Renal cortex interstitium (tissue), 11 donors: ENCODE data around the gene CRACR2A. TPM values are rescaled to one million over a fixed set of nuclear protein-coding genes. Genes with fewer than 3 reads are reported as not detected.
A peak's percentile ranks its signal among the peaks of the same experiment; 100 is the strongest.

Experiments used
- DNase-seq, 11 donors: peaks; one replicate each; pipeline ENCODE4 v3.0.0-alpha.2; 2013; ENCODE audit warnings: low read depth in 9 of 11, low spot score in 4 of 11; ENCODE audit errors: extremely low read depth in 1 of 11
- polyA plus RNA-seq, 3 donors: library from polyadenylated mRNA; unstranded; fragments of 120-200 nt; gene quantifications; one replicate each; pipeline ENCODE4 v1.2.1, GENCODE V29; 2013; ENCODE audit not compliant: insufficient read length in 3 of 3

Gene CRACR2A
- polyA plus RNA-seq, 3 donors = 1.3 to 2.2 (median 1.5) TPM

DNA sequence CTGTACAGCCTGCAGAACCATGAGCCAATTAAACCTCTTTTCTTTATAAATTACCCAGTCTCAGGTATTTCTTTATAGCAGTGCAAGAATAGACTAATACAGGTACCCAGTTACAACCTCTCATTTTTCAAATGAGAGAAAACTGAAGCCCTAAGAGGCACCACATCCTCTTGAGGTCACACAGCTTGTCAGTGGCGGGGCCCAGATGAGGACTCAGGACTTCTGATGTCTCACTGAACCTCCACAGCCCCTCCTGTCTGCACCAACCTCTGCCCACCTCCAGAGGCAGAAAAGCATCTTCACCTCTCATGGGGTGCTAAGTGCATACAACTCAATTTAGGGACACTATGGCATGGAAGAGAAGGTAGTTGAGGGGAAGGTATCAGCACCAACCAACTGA, 120.7 kb downstream of the CRACR2A start:
- DNase-seq = no peak

- no peak for DNase-seq
Measured at GRCh38 chr12:3631759-3632158, 121.2 kb downstream of the CRACR2A start.

GRCh38 chr12:3631272-3631637, 121.7 kb downstream of the CRACR2A start:
- no peak for DNase-seq

DNA sequence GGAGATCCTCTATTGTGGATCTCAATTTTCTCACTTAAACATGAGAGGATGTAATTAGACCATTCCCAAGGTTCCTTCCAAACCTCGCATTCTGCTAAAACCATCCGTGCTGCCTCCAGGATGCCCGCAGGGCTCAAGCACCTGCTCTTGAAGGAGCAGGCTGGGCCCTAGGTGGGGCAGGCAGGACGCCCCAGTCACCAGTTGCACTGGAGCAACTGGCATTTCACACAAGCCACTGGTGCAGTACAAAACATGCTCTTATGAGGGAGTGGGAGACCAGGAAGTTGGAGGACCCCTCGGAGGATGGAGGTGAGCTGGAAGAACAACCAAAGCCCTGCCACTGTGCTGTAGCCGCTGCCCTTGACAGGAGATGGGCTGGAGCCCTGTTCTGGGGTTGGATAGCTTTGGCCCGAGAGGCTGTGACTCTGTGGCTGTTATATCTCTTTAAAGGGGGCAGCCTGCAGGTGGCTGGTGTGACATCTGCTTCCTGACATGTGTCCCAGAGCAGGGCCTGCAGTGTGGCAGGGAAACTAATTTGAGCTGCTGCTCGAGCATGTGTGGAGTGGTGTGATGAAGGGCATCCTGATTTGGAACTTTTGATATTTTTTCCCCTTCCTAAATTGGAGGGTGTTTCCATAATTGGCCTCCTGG, 122.2 kb downstream of the CRACR2A start:
- DNase-seq = no peak

- no peak for DNase-seq
Measured at GRCh38 chr12:3630111-3630510, 122.8 kb downstream of the CRACR2A start.

DNA sequence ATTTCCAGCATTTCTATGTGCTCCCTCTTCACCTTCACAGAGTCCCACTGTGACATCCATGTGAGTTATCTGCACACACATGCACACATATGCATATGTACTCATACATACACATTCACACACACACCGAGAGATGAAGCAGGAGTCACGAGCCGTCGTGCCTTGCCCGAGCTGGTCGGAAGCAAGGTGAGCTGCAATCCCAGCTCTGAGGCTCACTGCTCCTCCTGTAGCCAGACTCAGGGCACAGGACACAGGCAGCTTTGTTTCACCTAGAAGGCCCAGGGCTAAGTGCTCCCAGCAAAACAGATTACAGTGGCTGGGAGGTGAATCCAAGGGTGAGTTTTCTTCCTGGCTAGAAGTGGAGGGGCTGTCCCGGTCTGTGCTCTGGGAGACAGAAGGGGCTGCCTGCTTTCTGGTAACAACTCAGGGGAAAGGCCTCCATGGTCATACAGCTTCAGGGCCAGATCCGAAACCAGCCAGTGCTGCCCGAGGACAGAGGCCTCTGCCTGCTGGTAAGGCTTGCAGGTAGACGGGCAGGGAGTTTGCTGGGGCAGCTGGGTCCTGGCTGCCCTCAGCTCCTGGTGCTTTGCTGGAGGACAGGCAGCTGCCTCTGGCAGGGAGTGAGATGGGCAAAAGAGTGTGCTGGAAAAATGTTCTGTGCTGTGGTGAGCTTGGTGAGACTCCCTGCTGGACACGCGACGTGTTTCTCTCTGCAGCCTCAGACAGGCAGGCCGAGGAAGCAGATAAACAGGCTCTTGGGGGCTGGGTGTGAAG, 123.7 kb downstream of the CRACR2A start:
- DNase-seq = no peak

- no peak for DNase-seq
Measured at GRCh38 chr12:3628629-3629028, 124.3 kb downstream of the CRACR2A start.

DNA sequence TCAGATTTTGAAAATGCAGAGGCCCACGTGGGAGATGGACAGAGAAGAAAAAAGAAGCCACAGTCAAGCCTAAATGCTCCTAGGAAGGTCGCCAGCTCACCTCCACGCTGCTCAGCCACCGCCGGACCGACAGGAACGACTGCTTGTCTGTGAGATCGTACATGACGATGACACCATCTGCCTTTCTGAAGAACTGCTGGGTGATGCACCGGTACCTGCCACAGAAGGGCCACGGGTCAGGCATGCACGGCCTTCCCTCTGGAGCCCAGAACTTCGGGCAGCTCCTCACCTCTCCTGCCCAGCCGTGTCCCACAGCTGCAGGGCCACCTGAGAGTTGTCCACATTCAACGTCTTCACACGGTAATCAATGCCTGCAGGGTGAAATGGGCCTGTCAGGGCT, 125.6 kb downstream of the CRACR2A start:
- DNase-seq = no peak

DNA sequence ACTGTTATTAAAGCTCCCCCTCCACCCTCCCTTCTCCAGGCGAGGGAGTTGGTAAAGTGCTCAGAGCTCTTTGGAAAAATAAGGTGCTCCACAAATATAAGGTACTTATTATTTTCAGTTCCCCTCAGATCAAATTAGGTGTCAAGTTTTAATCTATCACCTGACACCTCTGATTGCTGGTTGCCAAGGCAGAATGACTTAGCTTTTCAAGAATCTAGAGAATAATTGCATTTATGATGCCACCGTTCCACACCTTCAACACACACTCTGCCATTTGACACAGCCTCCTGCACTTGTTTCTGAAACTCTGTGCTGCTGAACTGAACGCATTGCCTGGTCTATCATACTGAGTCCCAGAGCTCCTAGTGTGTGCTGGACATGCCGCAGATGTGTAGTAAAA, 128.6 kb downstream of the CRACR2A start:
- DNase-seq = no peak

GRCh38 chr12:3622822-3623690, 129.9 kb downstream of the CRACR2A start:
- no peak for DNase-seq

- DNase-seq = no peak
Measured at GRCh38 chr12:3622021-3622821, 130.7 kb downstream of the CRACR2A start.

DNA sequence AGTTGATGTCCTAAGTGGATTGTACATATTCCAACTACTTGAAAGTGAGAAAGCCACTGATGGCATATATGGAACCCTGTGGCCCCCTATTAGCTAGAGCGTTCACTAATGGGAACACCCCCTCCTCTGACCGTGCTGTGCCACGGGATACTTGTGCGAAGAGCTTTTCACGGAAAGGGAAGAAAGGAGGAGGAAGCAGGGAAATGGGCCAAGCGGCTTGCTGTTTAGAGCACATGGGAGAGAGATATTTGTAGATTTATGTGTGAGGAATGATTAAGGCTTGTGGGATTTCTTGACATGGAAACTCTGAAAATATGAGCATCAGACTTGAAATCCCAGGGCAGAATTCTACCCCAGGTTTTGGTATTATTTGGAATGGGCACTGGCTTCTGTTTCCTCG, 132.1 kb downstream of the CRACR2A start:
- DNase-seq = no peak

- no peak for DNase-seq
Measured at GRCh38 chr12:3617565-3617964, 135.3 kb downstream of the CRACR2A start.

DNA sequence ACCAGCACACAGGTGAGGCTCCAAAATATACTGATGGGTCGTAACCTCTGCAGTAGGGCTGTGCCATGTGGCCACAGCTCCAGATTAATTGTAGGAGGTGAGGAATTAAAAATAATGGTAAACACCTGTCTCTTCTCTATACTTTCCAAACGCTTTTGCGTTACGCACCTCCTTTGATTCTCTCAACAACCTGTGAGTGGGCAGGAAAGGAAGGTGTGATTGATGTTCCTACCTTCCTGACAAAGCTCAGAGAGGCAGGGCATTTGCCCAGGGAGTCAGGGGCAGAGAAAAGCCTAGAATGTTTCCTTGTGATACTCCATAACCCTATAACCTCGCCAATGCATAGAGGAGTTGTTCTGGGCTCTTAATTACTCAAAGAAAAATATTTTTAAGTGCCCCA, 137.0 kb downstream of the CRACR2A start:
- no peak for DNase-seq

DNA sequence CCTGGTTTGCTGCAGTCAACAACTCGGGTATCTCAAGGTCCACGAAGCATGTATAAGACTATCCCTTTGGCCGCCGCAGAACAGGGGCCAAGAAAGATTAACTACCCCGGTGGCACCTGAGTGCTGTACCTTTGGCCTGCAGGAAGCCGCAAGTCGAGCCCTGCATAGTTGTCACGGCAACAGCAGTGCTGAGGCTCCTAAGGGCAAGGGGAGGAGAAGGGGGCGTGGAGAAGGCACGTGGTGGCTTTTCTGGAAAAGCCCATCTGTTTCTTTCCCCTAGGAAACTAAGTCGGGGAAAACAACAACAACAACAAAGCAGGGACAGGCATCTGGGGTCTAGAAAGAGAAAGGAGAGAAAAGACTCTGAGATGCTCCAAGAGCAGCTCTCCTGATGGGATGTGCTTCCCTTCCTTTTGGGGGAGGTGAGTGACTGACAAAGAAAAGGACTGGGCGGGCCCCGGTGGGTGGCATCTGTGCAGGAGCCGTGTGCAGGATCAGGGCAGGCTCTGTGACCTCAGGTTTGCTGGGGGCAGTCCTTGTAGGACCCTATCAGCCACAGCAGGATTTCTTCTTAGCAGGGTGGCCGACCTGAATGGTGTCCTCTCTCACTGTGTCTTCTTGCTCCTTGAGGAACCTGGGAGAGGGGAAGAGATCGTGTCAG, 138.0 kb downstream of the CRACR2A start:
- peak in 7 of 11 donors; percentile 15 to 42 (median 28) for DNase-seq

DNA sequence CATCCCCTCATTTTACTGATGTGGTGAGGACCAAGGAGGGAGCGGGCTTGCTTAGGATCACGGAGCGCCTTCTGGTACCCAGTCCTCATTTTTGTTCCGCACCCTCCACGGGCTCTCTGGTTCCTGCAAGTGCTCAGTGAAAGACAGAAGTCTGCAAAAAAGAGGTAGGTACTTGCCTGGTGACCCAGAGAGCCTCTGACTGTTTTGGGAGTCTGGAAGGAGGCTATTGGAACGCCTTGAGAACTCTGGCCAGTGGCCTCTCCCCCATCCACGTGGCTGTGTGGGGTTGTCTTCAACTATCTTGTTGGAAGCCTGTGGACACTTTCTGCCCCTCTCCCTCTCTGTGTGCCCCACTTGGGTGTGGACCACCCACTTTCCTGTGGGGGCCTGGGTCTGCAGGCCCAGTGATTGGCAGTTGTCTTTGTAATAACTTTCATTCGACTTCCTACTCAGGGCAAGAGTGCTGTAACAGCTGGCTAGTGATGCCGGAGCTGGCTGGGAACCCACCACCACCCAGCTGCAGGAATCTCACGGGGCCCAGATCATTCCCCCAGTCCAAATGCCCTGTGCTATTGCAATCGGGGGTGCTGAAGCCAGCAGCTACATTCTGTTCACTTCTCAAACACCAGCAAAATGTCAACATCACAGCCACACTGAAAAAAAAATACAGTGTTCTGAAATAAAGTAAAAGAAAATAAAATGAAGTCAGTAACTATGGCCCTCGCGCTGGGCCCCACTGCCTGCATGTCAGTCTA, 139.1 kb downstream of the CRACR2A start:
- DNase-seq = no peak

DNA sequence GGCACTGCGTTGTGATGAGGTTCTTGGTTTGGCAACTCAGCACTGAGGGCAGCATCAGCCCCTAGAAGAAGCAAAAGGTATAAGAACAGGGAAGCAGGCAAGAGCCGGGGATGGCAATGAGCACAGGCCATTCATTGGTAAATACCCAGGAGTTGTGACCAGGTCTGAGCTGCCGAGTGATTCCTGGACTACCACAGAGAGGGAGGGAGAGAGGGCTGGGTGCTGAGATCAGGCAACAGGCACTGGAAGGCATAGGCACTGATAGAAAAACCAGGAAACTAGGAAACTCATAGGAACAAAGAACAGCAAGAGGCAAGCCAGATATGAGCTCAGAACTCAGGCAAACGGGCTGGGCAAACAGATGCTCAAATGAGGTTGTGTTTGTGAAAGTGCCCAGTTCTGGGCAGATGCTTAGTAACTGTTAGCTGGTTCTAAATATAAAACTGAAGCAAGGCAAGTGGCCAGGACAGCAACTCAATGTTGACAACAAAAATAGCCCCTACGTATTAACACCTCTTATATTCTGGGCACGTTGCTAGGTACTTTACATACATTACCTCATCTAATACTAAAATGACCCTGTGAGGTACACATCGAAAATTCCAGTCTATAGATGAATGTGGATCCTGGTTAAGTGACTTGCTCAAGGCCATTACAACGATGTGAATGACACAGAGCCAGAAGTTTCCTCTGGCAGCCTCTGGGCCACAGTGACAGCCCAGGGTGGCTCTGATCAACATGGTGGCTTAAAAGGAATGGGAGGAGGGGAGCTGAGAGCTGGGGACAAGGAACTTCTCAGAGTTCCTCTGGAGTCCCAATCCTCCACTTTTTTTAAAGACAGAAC, 140.8 kb downstream of the CRACR2A start:
- no peak for DNase-seq
